GM21360 (cell line): Measurements from ENCODE around the gene TRIP10.

Source experiments
- ATAC-seq: cut with Tn5 transposase; IDR thresholded peaks from one replicate; pipeline ENCODE4 v1.9.1; 2021; ENCODE audit warnings: mild to moderate bottlenecking, moderate library complexity; ENCODE audit not compliant: unreplicated experiment

Gene TRIP10

GRCh38 chr19:6710273-6711077 lies 29.0 kb upstream of the TRIP10 start:
- ATAC-seq, result no peak

GRCh38 chr19:6711078-6711361 lies 28.5 kb upstream of the TRIP10 start:
- no peak for ATAC-seq

GRCh38 chr19:6711605-6712004 lies 27.9 kb upstream of the TRIP10 start:
- no peak for ATAC-seq

- no peak for ATAC-seq
These were observed 27.2 kb upstream of the TRIP10 start for GRCh38 chr19:6712231-6712630.

- ATAC-seq, result no peak
These were observed 26.5 kb upstream of the TRIP10 start for GRCh38 chr19:6712692-6713670.

GRCh38 chr19:6713773-6714692 lies 25.4 kb upstream of the TRIP10 start:
- no peak for ATAC-seq

GRCh38 chr19:6714749-6715555 lies 24.5 kb upstream of the TRIP10 start:
- no peak for ATAC-seq

GRCh38 chr19:6716610-6716970 lies 22.9 kb upstream of the TRIP10 start:
- no peak for ATAC-seq

GRCh38 chr19:6717036-6717435 lies 22.4 kb upstream of the TRIP10 start:
- no peak for ATAC-seq

- no peak for ATAC-seq
These were observed 22.0 kb upstream of the TRIP10 start for GRCh38 chr19:6717441-6717971.

GRCh38 chr19:6718111-6718740 lies 21.3 kb upstream of the TRIP10 start:
- ATAC-seq, result no peak

- no peak for ATAC-seq
These were observed 20.5 kb upstream of the TRIP10 start for GRCh38 chr19:6718741-6719539.

GRCh38 chr19:6719540-6719861 lies 20.0 kb upstream of the TRIP10 start:
- ATAC-seq, result no peak

GRCh38 chr19:6719992-6720368 lies 19.5 kb upstream of the TRIP10 start:
- ATAC-seq, result no peak

GRCh38 chr19:6720369-6721137 lies 18.9 kb upstream of the TRIP10 start, which contains the start of gene C3:
C3 (minus strand) TSS chr19:6720650; CDS start chr19:6720589, 61 bp downstream.
- ATAC-seq, result no peak

- ATAC-seq, result no peak
These were observed 18.4 kb upstream of the TRIP10 start for GRCh38 chr19:6721138-6721474.

GRCh38 chr19:6721773-6722172 lies 17.7 kb upstream of the TRIP10 start:
- ATAC-seq, result no peak

GRCh38 chr19:6723108-6723618 lies 16.3 kb upstream of the TRIP10 start:
- no peak for ATAC-seq
